ENCODE results near the gene SDR39U1.

DNA sequence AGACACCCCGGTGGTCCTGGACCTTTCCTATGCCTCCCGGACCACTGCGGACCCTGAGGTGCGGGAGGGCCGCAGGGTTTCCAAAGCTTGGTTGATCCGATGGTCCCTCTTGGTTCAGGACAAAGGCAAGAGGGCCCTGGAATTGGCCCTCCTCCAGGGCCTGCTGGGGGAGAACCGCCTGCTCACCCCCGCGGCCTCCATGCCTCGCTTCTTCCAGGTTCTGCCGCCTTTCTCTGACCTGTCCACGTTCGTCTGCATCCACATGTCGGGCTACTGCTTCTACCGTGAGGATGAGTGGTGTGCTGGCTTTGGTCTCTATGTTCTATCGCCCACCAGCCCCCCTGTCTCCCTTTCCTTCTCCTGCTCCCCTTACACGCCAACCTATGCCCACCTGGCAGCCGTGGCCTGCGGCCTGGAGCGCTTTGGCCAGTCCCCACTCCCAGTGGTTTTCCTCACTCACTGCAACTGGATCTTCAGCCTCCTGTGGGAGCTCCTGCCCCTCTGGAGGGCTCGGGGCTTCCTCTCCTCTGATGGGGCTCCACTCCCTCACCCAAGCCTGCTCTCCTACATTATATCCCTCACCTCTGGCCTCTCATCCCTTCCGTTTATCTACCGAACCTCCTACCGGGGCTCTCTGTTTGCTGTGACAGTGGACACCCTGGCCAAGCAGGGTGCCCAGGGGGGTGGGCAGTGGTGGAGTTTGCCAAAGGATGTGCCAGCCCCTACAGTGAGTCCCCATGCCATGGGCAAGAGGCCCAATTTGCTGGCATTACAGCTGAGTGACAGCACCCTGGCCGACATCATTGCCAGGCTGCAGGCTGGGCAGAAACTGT is 26.9 kb downstream of the SDR39U1 start:
- TF ChIP-seq, protein P1, sequence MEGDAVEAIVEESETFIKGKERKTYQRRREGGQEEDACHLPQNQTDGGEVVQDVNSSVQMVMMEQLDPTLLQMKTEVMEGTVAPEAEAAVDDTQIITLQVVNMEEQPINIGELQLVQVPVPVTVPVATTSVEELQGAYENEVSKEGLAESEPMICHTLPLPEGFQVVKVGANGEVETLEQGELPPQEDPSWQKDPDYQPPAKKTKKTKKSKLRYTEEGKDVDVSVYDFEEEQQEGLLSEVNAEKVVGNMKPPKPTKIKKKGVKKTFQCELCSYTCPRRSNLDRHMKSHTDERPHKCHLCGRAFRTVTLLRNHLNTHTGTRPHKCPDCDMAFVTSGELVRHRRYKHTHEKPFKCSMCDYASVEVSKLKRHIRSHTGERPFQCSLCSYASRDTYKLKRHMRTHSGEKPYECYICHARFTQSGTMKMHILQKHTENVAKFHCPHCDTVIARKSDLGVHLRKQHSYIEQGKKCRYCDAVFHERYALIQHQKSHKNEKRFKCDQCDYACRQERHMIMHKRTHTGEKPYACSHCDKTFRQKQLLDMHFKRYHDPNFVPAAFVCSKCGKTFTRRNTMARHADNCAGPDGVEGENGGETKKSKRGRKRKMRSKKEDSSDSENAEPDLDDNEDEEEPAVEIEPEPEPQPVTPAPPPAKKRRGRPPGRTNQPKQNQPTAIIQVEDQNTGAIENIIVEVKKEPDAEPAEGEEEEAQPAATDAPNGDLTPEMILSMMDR (IDR thresholded peaks at IDR 0.05): no peak
- no peak for TF ChIP-seq POLR2A (IDR thresholded peaks at IDR 0.05)

Data from uterus (tissue), 2 donors.